Ishikawa (cell line): ENCODE measurements around the gene CSPG4.

Source experiments
- EP300 ChIP-seq: IDR thresholded peaks from 2 replicates; pipeline ENCODE4 v1.6.1; 2012; ENCODE audit warnings: borderline replicate concordance
- USF1 ChIP-seq: IDR thresholded peaks from 2 replicates; pipeline ENCODE4 v1.6.1; 2012
- YY1 ChIP-seq: IDR thresholded peaks from 2 replicates; pipeline ENCODE4 v1.6.1; 2012; ENCODE audit warnings: low read depth

- TF ChIP-seq YY1 (no peak), EP300 (no peak), USF1 (no peak)
Observed at GRCh38 chr15:75720787-75721479, 8.3 kb upstream of the CSPG4 start.
